Occipital lobe (tissue), 2 donors: ENCODE data around the gene ARHGDIB. TPM values are rescaled to one million over a fixed set of nuclear protein-coding genes. Genes with fewer than 3 reads are reported as not detected.

Experiments
- DNase-seq: peaks from one replicate; lab custom pipeline; 2025; lab: John Stamatoyannopoulos, UW
- total RNA-seq: library from RNA; depleted of rRNA; stranded (reverse); fragments of >200 nt; gene quantifications from one replicate; pipeline ENCODE4 v1.2.3, GENCODE V29; 2014

Gene ARHGDIB
- 5.8 TPM for total RNA-seq

GRCh38 chr12:14961466-14962152 is at the start of gene ARHGDIB:
Gene ARHGDIB (minus strand): TSS chr12:14961601. CDS start chr12:14950712, 10,889 bp downstream.
- DNase-seq: no peak

DNA sequence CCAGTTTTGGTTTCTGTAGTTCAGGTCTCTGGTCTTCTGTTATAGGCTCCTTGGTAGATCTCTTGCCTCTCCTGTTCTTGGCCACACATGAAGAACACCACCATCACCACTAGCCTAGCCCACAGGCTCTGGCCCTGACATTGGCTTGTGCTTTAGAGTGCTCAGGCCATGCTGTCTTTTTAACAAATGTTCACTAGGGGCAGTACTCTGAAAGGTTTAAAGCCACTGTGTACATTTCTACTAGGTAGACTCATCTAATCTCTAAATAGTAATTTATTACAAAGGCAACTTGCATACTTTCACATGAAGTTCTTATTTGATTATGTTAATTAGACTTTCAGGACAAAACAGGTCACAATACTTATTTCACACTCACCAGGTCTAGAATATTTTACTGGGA is 49.8 kb upstream of the ARHGDIB start:
- no peak for DNase-seq

GRCh38 chr12:15007551-15007950 is 46.1 kb upstream of the ARHGDIB start:
- DNase-seq: no peak

DNA sequence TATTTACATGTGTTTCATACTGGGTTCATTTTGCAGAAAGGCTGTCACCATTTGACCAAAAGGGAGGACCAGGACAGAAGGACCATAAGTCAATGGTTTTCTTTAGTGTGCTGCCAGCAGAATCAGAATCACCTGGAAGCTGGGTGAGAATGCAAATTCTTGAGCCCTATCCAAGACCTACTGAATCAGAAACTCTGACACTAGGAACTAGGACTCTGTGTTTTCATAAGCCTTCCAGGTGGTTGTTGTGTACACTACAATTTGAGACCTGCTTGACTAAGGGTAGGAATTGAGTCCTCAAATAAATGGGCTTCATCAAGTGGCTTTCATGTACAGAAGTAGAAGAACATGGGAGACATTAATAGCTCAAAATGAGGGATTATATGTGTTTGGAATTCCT is 43.7 kb upstream of the ARHGDIB start:
- DNase-seq: no peak

GRCh38 chr12:15004421-15004820 is 43.0 kb upstream of the ARHGDIB start:
- no peak for DNase-seq

DNA sequence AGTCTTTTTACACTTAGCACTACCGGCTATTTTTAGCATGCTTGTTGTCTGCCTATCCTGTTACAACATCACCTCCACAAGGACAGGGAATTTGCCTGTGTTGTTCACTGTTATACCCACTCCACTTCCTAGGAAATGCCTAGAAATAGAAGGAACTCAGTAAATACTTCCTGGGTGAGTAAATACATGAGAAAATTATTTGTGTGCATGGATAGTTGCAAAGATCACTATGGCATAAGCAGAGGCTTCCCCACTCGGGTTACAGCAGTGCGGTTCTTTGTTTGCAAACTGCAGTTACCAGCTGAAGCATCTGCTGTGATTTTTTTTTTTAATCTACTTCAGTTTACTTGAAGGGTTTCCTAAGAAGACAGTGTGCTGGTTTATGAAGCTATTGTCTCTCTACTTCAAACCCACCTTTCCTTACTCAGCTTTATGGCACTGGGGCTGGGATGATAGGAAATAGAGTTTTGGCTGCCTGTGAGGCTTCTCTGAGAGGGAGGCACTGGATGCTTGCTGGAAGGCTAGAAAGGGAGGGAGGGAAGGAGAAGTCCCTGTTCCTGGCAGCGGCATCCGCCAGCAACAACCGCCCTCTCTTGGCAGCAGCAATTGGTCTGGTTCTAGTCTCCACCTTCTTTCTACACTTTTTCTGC is 40.5 kb upstream of the ARHGDIB start:
- peak; percentile 43 for DNase-seq

DNA sequence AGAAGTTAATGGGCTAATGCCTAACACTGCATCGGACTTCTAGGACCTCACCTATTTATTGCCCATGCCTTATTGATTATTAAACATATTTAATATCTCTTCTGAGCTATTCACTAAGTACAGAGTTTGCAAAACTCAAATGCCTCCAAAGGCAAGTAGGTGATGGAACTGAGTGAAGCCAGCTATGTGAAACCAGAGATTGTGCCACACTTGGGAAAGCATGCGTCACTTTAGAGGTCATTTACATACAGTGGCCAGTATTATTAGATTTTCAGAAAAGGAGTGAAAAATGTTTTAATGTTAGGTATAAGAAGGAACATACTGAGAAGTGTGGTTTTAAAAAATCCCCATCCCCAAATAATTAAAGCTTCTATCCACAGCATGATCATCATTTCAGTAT is 39.2 kb upstream of the ARHGDIB start:
- no peak for DNase-seq

DNA sequence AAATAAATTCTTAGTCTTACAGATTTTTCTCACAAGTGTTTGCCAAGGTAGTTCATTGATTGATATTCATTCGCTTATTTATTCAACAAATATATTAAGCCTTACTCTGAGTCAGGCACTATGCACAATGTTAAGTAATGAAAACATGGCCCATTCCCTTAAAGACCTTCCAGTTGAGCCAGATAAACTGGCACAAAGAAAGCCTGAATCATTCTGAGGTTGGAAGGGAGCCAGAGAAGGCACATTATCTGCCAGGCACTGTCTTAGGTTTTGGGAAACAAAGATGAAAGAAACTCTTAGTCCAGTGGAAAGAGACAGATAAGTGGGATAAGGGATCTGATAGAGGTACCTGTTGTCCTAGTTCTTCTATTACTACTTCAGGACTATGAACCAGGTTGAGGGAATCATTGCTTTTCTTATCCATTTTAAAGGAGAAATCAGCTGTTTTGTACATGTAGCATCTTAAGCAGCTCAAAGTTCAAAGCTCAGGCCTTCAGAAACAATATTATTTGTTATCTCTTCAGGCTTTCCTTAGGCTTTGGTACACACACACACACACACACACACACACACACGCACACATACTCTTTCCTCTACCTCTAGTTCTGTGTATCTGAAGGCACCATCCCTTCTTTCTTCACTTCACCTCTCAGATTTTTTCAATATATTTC is 38.4 kb upstream of the ARHGDIB start:
- no peak for DNase-seq

- no peak for DNase-seq
Measured at GRCh38 chr12:14999021-14999694, 37.8 kb upstream of the ARHGDIB start.

DNA sequence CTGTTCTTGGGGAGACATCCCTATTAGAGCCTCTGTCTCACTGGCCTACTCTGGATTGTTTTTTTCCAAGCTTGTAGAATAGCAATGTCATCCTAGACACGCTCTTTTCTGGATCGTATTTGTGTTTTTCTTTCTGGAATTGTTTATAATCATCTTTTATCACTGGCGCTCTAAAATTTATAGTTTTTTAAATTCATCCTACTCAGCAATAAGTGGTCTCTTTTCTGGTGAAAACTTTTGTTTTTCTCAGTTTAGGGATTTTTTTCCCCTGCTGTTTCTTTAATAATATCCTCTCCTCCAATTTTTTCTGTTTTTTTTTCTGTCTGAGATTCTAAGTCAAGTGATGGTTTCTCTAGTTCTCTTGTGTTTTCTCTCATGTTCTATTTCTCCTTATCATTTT is 36.6 kb upstream of the ARHGDIB start:
- no peak for DNase-seq

DNA sequence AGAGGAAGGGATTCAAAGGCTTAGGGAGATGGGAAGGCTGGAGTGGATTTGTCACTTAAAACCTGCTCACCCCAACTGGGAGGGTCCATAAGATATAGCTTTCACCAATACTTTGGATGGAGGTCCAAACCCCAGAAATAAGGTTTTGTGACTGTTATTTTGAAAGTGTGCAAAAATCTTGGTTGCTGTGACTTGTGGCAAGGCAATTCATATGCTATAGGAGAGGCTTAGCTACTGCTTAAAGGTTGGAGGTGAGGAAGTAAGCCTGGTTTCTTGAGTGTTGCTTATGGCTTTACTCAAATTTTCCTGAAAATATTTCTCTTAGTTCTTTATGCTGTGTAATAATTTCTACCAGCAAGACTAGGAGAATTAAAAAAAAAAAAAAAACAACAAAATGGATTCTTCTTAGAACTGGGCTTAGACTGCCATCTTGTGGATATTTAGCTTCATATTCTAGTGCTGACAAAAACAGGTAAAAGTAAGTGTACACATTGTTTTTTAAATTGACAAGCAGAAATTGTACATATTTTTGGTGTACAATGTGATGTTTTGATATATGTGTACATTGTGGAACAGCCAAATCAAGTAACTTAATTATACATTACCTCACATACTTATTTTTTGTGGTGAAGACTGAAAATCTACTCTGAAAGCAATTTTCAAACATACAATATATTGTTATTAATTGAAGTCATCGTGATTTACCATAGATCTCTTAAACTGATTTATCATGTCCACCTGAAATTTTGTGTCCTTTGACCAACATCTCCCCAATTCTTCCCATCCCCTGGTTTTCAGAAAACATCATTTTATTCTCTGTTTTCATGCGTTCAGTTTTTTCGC is 34.4 kb upstream of the ARHGDIB start:
- DNase-seq: no peak

- no peak for DNase-seq
Measured at GRCh38 chr12:14994610-14995009, 33.2 kb upstream of the ARHGDIB start.

GRCh38 chr12:14993537-14994266 is 32.3 kb upstream of the ARHGDIB start:
- no peak for DNase-seq

DNA sequence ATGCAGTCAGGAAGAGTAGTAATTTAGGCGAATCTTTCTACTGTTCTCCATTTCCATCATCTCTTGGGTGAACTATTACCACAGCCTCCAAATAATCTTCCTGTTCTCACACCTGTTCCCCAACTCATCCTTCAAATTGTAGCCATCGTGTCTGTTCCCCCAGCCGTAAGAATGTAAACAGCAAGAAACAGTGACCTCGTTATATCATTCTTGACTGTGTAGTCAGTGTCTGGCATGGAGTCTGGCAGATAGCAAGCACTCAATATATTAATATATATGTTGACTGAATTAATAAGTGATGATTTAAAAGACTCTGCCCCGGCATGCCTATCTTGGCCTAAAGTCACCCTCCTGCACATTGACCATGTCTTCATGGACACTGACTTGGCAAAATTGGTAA is 31.7 kb upstream of the ARHGDIB start:
- no peak for DNase-seq

DNA sequence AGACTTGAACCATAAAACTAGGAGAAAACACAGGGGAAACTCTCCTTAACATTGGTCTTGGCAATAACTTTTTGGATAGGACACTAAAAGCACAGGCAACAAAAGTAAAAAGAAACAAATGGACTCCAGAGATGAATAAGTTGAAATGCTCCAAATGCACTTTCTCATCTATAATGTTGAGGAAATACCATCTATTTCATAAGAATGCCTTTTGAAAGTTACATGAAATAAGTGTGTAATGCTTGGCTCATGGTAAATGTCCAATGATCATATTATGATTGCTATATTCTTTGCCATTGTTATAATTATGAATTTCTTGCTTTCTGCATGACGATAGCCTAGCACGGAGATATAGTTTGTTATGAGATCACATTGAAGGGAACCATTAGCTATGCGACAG is 31.3 kb upstream of the ARHGDIB start:
- no peak for DNase-seq

- DNase-seq: no peak
Measured at GRCh38 chr12:14991069-14991468, 29.7 kb upstream of the ARHGDIB start.

- DNase-seq: no peak
Measured at GRCh38 chr12:14989790-14990189, 28.4 kb upstream of the ARHGDIB start.

DNA sequence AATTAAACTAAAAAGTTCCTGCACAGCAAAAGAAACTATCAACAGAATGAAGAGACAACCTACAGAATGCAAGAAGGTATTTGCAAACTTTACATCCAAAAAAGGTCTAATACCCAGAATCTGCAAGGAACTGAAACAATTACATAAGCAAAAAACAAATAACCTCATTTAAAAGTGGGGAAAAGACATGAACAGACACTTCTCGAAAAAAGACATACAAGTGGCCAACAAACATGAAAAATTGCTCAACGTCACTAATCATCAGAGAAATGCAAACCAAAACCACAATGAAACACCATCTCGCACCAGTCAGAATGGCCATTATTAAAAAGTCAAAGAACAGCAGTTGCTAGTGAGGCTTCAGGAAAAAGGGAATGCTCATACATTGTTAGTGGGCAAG is 26.6 kb upstream of the ARHGDIB start:
- DNase-seq: no peak

DNA sequence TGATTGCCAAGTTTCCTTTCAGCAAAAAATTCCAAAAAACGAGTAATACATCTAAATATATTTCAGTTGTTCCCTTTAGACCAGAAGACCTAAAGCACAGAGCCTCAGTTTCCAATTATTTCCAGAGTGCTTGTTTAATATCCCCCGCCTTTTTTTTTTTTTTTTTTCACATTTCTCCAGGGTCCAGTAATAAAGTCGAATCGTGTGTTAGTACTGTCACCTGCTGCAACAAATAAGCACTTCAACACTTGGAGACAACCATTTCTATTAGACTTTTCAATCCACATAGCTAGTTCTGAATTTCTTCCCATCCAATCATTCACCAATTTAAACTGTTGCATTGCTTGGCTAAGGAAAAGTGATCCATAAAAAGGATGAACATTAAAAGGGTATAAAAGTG is 25.0 kb upstream of the ARHGDIB start:
- no peak for DNase-seq

- DNase-seq: no peak
Measured at GRCh38 chr12:14984766-14985285, 23.4 kb upstream of the ARHGDIB start.
